Transverse colon (tissue), 4 donors: ENCODE results near the gene MKLN1.

ENCODE experiments used
- CTCF ChIP-seq, 5 experiments: fragments of 200-600 bp in 3 of 5; fragments of 450-650 bp in 2 of 5; sonication (generic) in 3 of 5; IDR thresholded peaks; 1 replicate in 2 of 5; 2 replicates in 3 of 5; pipeline ENCODE4 v1.5.1; 2016 to 2017; ENCODE audit warnings: antibody characterized with exemption in 5 of 5, inconsistent platforms in 3 of 5, mild to moderate bottlenecking in 2 of 5, moderate library complexity in 1 of 5
- POLR2A ChIP-seq: fragments of 450-650 bp; IDR thresholded peaks from one replicate; pipeline ENCODE4 v1.6.1; 2016; ENCODE audit warnings: antibody characterized with exemption, mild to moderate bottlenecking, moderate library complexity
- POLR2AphosphoS5 ChIP-seq, 3 donors: sonication (generic); formaldehyde crosslinking; IDR thresholded peaks; one replicate each; pipeline ENCODE4 v1.6.1; 2016; ENCODE audit warnings: antibody characterized with exemption in 3 of 3

- TF ChIP-seq POLR2A (no peak), CTCF (IDR thresholded peaks at IDR 0.05) (no peak), POLR2AphosphoS5 (IDR thresholded peaks at IDR 0.05) (no peak)
Measured at GRCh38 chr7:131381069-131381838, 53.6 kb downstream of the MKLN1 start.
